ENCODE measurements around the gene SLC38A3.

GRCh38 chr3:50261505-50261904 is 56.4 kb downstream of the SLC38A3 start:
- no peak for TF ChIP-seq CTCF (IDR thresholded peaks at IDR 0.05)
- no peak for TF ChIP-seq POLR2A (IDR thresholded peaks at IDR 0.05)

Data from esophagus squamous epithelium (tissue), 4 donors.